Globus pallidus (tissue), 1 donor: ENCODE measurements around the gene MAGOHB.
A peak's percentile ranks its signal among the peaks of the same experiment; 100 is the strongest.
"Not testable (repeated sequence)": the region's sequence is repeated elsewhere in the genome, so short reads cannot be mapped to it uniquely, and the experiment has no call there.

Source experiments
- DNase-seq: peaks from one replicate; pipeline ENCODE4 v3.0.0-alpha.2; 2015; ENCODE audit warnings: low spot score

Gene MAGOHB

GRCh38 chr12:10613349-10614055, at the start of gene MAGOHB:
Gene MAGOHB, minus strand, starts transcription at chr12:10613609. Its CDS starts 77 bp downstream, at chr12:10613532.
- DNase-seq: peak; percentile 87

DNA sequence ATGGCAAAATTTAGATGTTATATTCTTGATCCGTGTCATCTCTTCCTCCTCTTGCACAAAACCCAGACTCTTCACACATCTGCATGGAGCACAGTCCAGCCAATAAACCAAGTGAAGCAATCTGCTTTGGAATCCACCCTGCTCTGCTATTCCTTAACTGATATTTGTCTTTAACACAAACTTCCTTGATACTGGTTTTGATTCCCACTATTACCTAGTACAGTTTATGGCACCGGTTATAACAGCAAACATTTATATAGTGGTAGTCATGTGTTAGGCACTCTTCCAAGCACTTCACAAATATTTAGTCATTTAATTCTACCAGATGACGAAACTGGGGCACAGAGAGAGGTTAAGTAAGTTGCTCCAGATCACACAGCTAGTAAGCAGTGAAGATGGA, 47.9 kb upstream of the MAGOHB start:
- no peak for DNase-seq

- no peak for DNase-seq
Measured at GRCh38 chr12:10654003-10654402, 40.6 kb upstream of the MAGOHB start.

- no peak for DNase-seq
Measured at GRCh38 chr12:10652192-10652591, 38.8 kb upstream of the MAGOHB start.

- DNase-seq: not testable (repeated sequence)
Measured at GRCh38 chr12:10646576-10646975, 33.2 kb upstream of the MAGOHB start.

DNA sequence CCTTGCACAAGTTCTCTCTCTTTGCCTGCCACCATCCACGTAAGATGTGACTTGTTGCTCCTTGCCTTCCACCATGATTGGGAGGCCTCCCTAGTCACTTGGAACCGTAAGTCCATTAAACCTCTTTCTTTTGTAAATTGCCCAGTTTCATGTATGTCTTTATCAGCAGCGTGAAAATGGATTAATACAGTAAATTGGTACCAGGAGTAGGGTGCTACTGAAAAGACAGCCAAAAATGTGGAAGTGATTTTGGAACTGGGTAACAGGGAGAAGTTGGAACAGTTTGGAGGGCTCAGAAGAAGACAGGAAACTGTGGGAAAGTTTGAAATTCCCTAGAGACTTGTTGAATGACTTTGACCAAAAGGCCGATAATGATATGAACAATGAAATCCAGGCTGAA, 32.5 kb upstream of the MAGOHB start:
- DNase-seq: no peak

- no peak for DNase-seq
Measured at GRCh38 chr12:10641735-10642500, 28.5 kb upstream of the MAGOHB start.

- DNase-seq: no peak
Measured at GRCh38 chr12:10638728-10639127, 25.3 kb upstream of the MAGOHB start.

- no peak for DNase-seq
Measured at GRCh38 chr12:10636611-10637010, 23.2 kb upstream of the MAGOHB start.

GRCh38 chr12:10636124-10636523, 22.7 kb upstream of the MAGOHB start:
- no peak for DNase-seq

GRCh38 chr12:10635306-10635705, 21.9 kb upstream of the MAGOHB start:
- DNase-seq: no peak

- DNase-seq: no peak
Measured at GRCh38 chr12:10634427-10634826, 21.0 kb upstream of the MAGOHB start.

GRCh38 chr12:10633541-10633940, 20.1 kb upstream of the MAGOHB start:
- no peak for DNase-seq

DNA sequence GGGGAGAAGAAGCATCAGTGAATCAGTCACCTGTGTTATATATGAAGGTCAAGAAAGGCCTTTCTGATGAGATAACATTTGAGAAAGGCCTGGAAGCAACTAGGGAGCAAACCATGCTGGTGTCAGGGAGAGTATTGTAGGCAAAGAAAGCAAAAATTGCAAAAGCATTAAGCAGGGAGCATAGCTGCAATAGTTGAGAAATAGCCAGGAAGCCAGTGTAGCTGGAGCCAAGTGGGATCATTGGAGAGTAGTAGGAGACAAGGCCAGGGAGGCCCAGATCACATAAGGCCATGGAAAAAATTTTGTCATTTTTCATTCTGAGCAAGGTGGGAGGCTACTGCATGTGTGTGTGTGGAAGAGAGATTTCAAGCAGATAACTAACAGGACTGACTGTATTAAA, 18.8 kb upstream of the MAGOHB start:
- DNase-seq: no peak

- no peak for DNase-seq
Measured at GRCh38 chr12:10624605-10625004, 11.2 kb upstream of the MAGOHB start.

DNA sequence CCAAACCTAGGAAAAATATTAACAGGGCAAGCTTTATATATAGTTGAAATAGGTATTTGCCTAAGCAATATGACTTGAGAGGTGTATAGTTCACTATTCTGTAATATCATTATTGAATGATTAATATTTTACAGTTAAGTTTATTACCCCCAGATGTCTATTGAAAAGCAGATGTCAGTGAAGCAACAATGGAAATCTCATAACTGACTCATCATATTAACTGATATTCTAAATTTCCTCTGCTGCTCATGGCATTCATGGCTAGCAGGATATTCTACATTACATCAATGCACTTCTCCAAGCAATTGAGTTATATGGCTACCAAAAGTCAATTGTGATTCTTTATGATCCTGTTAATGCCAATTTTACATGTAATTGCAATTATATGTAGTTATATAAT, 9.7 kb upstream of the MAGOHB start:
- DNase-seq: no peak

- no peak for DNase-seq
Measured at GRCh38 chr12:10621278-10621677, 7.9 kb upstream of the MAGOHB start.

DNA sequence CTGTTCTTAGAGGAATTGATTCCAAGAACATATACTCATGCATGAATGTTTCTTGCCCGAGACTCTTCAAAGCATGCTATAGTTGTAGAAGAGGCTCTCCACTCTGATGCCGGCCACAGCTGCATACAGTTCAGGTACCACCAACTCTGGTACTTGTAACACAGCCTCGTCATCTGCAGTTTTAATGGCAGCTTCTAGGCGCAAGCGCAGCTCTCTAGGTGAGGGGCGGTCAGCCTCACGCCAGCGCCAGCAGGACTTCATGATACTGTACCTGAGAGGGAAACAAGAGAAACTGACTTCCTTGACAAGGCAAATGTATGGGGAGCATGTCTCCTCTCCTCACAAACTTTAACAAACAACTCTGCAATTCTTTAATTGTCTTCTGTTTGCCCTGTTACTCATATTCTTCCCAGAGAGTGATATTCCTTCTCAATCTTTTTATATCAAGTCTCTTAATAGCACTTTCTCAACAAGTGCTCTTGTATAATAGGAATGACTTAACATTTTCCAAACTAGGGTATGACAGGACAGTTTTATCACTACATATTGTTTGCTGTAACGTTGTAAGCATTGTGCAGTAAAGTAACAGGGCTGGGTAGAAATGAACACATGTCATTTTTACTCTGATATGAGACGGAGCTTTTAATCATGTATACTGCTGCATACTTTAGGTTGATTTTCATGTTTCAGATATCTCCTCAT, 6.8 kb upstream of the MAGOHB start:
- DNase-seq: no peak

- DNase-seq: no peak
Measured at GRCh38 chr12:10618338-10618987, 5.1 kb upstream of the MAGOHB start.

DNA sequence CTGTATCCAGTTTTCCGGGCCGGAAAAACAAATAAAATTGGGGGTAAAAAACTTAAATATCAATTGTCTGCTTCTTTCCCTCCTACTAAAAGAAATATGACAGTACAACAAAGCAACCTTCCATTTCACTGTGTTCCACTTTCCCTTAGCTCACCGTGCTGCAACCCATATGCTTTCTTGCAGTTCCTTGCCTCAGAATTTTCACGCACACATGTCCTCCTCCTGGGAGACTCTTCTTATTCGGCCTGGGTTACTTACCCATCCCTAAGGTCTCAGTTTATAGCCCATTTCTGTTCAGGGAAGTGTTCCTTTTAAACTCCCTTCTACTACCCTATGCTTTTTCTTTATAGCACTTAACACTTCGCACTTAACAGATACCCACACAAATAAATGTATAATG, 4.5 kb upstream of the MAGOHB start:
- DNase-seq: no peak

DNA sequence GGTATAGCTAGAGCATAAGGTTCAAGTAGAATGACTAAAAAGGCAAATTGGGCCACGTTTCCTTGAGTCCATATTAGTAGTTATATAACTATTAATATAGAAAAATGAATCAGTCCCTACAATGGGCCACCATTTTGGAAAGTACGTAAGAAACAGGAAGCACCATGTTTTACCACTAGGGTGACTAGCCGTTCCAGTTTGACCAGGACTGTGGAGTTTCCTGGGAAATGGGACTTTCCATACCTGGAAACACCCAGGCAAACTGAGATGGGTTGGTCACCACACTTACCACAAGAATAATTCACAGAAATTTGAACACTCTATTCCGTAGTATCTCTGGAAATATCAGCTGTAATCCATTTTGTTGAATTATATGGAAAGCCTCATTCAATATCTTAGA, 2.1 kb upstream of the MAGOHB start:
- no peak for DNase-seq

- DNase-seq: no peak
Measured at GRCh38 chr12:10614056-10614370, 604 bp upstream of the MAGOHB start.

DNA sequence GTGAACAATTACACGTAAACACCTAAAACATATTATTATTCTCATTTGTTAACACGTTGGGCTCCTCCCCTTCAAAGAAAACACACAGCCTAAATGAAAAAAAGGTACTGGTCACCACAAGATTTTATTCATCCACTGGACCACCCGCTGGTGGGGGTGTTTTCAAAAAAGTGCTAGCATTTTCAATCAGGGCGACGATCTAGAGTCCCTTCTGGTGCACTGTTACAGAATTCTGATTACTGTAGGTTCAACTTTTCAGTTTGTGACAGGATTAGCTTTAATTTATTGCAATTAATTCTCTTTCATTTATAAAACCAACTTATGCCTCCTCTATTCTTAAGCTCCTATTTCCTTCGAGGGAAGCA, 443 bp downstream of the MAGOHB start:
- no peak for DNase-seq
